SK-N-SH treated with all-trans-retinoic acid at 6 μM for 48 hours (cell line): Measurements from ENCODE around the gene CRYGA.

ENCODE experiments used
- ATAC-seq: fragments of 200-7000 bp; cut with Tn5 transposase; 3 replicates; pipeline ENCODE4 v1.9.1; 2020; ENCODE audit warnings: mild to moderate bottlenecking, moderate library complexity
- ARNTL ChIP-seq: fragments of 450-650 bp; formaldehyde crosslinking; IDR thresholded peaks from 2 replicates; pipeline ENCODE4 v1.5.0; 2020; ENCODE audit warnings: low read depth, mild to moderate bottlenecking, moderate library complexity, borderline replicate concordance
- BACH2 ChIP-seq: fragments of 250-450 bp; sonication (Bioruptor Pico); IDR thresholded peaks from 2 replicates; pipeline ENCODE4 v1.9.0; 2021; ENCODE audit warnings: mild to moderate bottlenecking, borderline replicate concordance
- CREB5 ChIP-seq: fragments of 250-450 bp; sonication (Bioruptor Pico); IDR thresholded peaks from 2 replicates; pipeline ENCODE4 v1.5.1; 2020; ENCODE audit warnings: low read depth, mild to moderate bottlenecking, moderate library complexity
- CSRNP3 ChIP-seq: fragments of 250-450 bp; sonication (Bioruptor Pico); IDR thresholded peaks from 2 replicates; pipeline ENCODE4 v1.5.1; 2021; ENCODE audit warnings: mild to moderate bottlenecking, moderate library complexity
- ESRRG ChIP-seq: fragments of 250-450 bp; sonication (Bioruptor Pico); IDR thresholded peaks from 2 replicates; pipeline ENCODE4 v1.6.1; 2021; ENCODE audit warnings: mild to moderate bottlenecking
- GLIS3 ChIP-seq: fragments of 250-450 bp; sonication (Bioruptor Pico); IDR thresholded peaks from 2 replicates; pipeline ENCODE4 v1.5.0; 2020; ENCODE audit warnings: mild to moderate bottlenecking, moderate library complexity
- ISL1 ChIP-seq: fragments of 250-450 bp; sonication (Bioruptor Pico); IDR thresholded peaks from 2 replicates; pipeline ENCODE4 v2.1.2; 2022; ENCODE audit warnings: mild to moderate bottlenecking, moderate library complexity
- OSR1 ChIP-seq: fragments of 250-450 bp; sonication (Bioruptor Pico); IDR thresholded peaks from 2 replicates; pipeline ENCODE4 v1.8.0; 2022; ENCODE audit warnings: moderate library complexity, mild to moderate bottlenecking, inconsistent platforms
- PATZ1 ChIP-seq: fragments of 250-450 bp; sonication (Bioruptor Pico); IDR thresholded peaks from 2 replicates; pipeline ENCODE4 v1.8.0; 2020; ENCODE audit warnings: mild to moderate bottlenecking, moderate library complexity, borderline replicate concordance
- POU6F1 ChIP-seq: fragments of 250-450 bp; sonication (Bioruptor Pico); IDR thresholded peaks from 2 replicates; pipeline ENCODE4 v1.8.0; 2021; ENCODE audit warnings: low read depth, mild to moderate bottlenecking, moderate library complexity, borderline replicate concordance
- PPARA ChIP-seq: fragments of 250-450 bp; sonication (Bioruptor Pico); IDR thresholded peaks from 2 replicates; pipeline ENCODE4 v1.5.0; 2020; ENCODE audit warnings: mild to moderate bottlenecking, borderline replicate concordance
- SNAI2 ChIP-seq: fragments of 250-450 bp; sonication (Bioruptor Pico); IDR thresholded peaks from 2 replicates; pipeline ENCODE4 v1.5.0; 2020; ENCODE audit warnings: mild to moderate bottlenecking, moderate library complexity
- TCF4 ChIP-seq: fragments of 250-450 bp; sonication (Bioruptor Pico); IDR thresholded peaks from 2 replicates; pipeline ENCODE4 v1.8.0; 2021; ENCODE audit warnings: mild to moderate bottlenecking, moderate library complexity, borderline replicate concordance
- TOX ChIP-seq: fragments of 250-450 bp; sonication (Bioruptor Pico); IDR thresholded peaks from 2 replicates; pipeline ENCODE4 v1.8.0; 2021; ENCODE audit warnings: mild to moderate bottlenecking, moderate library complexity, borderline replicate concordance
- TSHZ2 ChIP-seq: fragments of 250-450 bp; sonication (Bioruptor Pico); IDR thresholded peaks from 2 replicates; pipeline ENCODE4 v1.5.0; 2020; ENCODE audit warnings: mild to moderate bottlenecking, moderate library complexity
- ZC3H10 ChIP-seq: fragments of 250-450 bp; sonication (Bioruptor Pico); IDR thresholded peaks from 2 replicates; pipeline ENCODE4 v1.5.1; 2021; ENCODE audit warnings: mild to moderate bottlenecking, moderate library complexity
- ZFP3 ChIP-seq: fragments of 250-450 bp; sonication (Bioruptor Pico); IDR thresholded peaks from 2 replicates; pipeline ENCODE4 v1.5.0; 2020; ENCODE audit warnings: mild to moderate bottlenecking, moderate library complexity
- ZFP30 ChIP-seq: fragments of 450-650 bp; formaldehyde crosslinking; IDR thresholded peaks from 2 replicates; pipeline ENCODE4 v1.5.0; 2022; ENCODE audit warnings: mild to moderate bottlenecking, moderate library complexity
- ZNF565 ChIP-seq: fragments of 450-650 bp; formaldehyde crosslinking; conservative IDR thresholded peaks from 2 replicates; pipeline ENCODE4 v1.5.0; 2020; ENCODE audit warnings: low read depth, mild to moderate bottlenecking, moderate library complexity
- ZNF70 ChIP-seq: fragments of 450-650 bp; formaldehyde crosslinking; IDR thresholded peaks from 2 replicates; pipeline ENCODE4 v1.5.0; 2020; ENCODE audit warnings: mild to moderate bottlenecking, moderate library complexity
- ZNF8 ChIP-seq: fragments of 450-650 bp; formaldehyde crosslinking; IDR thresholded peaks from 2 replicates; pipeline ENCODE4 v1.5.0; 2020; ENCODE audit warnings: mild to moderate bottlenecking, moderate library complexity

CRYGA gene

GRCh38 chr2:208186893-208187292 lies 23.5 kb upstream of the CRYGA start:
- no peak for TF ChIP-seq ZFP30 (CRISPR knock-in tag)
- no peak for TF ChIP-seq OSR1 (CRISPR knock-in tag)
- no peak for TF ChIP-seq ZNF8 (CRISPR knock-in tag)
- ATAC-seq, result no peak

GRCh38 chr2:208186465-208186864 lies 23.1 kb upstream of the CRYGA start:
- ATAC-seq, result no peak
- no peak for TF ChIP-seq ZNF8 (CRISPR knock-in tag)
- TF ChIP-seq PATZ1, result no peak
- TF ChIP-seq GLIS3 (CRISPR knock-in tag), result no peak
- no peak for TF ChIP-seq ARNTL (CRISPR knock-in tag)
- no peak for TF ChIP-seq ZFP30 (CRISPR knock-in tag)
- no peak for TF ChIP-seq SNAI2 (CRISPR knock-in tag)
- no peak for TF ChIP-seq ZNF565 (CRISPR knock-in tag)
- TF ChIP-seq PPARA (CRISPR knock-in tag), result no peak
- TF ChIP-seq CSRNP3, result no peak
- no peak for TF ChIP-seq TSHZ2 (CRISPR knock-in tag)
- no peak for TF ChIP-seq ESRRG (CRISPR knock-in tag)
- no peak for TF ChIP-seq ZC3H10
- TF ChIP-seq OSR1 (CRISPR knock-in tag), result no peak
- no peak for TF ChIP-seq BACH2 (CRISPR knock-in tag)
- no peak for TF ChIP-seq ZFP3 (CRISPR knock-in tag)
- TF ChIP-seq CREB5 (CRISPR knock-in tag), result no peak
- TF ChIP-seq TCF4 (CRISPR knock-in tag), result no peak
- TF ChIP-seq ZNF70, result no peak
- TF ChIP-seq POU6F1 (CRISPR knock-in tag), result no peak
- TF ChIP-seq TOX (CRISPR knock-in tag), result no peak

GRCh38 chr2:208183972-208184705 lies 20.8 kb upstream of the CRYGA start:
- no peak for ATAC-seq
- TF ChIP-seq POU6F1 (CRISPR knock-in tag), result no peak
- TF ChIP-seq OSR1 (CRISPR knock-in tag), result no peak
- no peak for TF ChIP-seq SNAI2 (CRISPR knock-in tag)
- TF ChIP-seq ISL1 (CRISPR knock-in tag), result no peak
- TF ChIP-seq TOX (CRISPR knock-in tag), result no peak
- TF ChIP-seq PATZ1, result no peak
- no peak for TF ChIP-seq ZNF8 (CRISPR knock-in tag)
- TF ChIP-seq ZC3H10, result no peak
- no peak for TF ChIP-seq BACH2 (CRISPR knock-in tag)
- TF ChIP-seq ZFP3 (CRISPR knock-in tag), result no peak
- TF ChIP-seq GLIS3 (CRISPR knock-in tag), result no peak
- no peak for TF ChIP-seq TCF4 (CRISPR knock-in tag)
- TF ChIP-seq CSRNP3, result no peak
- TF ChIP-seq ARNTL (CRISPR knock-in tag), result no peak
- no peak for TF ChIP-seq ESRRG (CRISPR knock-in tag)
